Neural cell (in vitro differentiated cells): ENCODE data around the gene SHISA9.

Source experiments
- EP300 ChIP-seq: fragments of 450-650 bp; conservative IDR thresholded peaks from 2 replicates; pipeline ENCODE4 v1.6.1; 2014; ENCODE audit warnings: antibody characterized with exemption, mild to moderate bottlenecking, moderate library complexity; ENCODE audit not compliant: poor library complexity, severe bottlenecking
- EZH2 ChIP-seq: fragments of 200-600, 300-800 bp; shearing (Covaris generic), sonication (generic); IDR thresholded peaks from 2 replicates; pipeline ENCODE4 v1.6.1; 2014; ENCODE audit warnings: antibody characterized with exemption, low read length, borderline replicate concordance, mild to moderate bottlenecking; ENCODE audit not compliant: insufficient read depth, poor library complexity, severe bottlenecking

DNA sequence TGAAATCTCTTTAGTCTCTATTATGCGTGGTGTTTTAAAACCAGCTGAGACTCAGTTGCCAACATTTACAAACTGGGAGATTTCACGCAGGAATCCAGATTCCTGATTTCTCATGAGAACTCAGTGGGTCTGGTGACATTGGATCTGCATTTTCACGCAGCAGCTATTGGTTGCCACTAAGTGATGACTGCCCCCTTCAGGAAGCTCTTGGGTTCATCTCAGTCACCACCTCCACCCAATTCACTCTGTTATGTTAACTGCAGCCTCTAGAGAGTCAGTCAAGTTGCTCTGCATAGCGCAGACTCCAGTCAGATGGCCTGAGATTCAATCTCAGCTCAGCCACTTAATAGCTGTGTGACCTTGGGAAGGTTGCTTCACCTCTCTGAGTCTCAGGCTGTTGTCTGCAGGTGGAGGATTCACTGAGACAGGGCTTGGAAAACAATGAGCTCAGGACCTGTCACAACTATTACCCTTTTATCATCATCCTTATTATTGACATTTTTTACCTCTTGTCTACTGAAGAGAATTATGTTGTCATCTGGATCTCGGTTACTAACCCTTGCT is 6.4 kb downstream of the SHISA9 start:
- TF ChIP-seq EZH2: no peak
- TF ChIP-seq EP300: no peak
